ENCODE results near the gene OR2T35. TPM values are rescaled to one million over a fixed set of nuclear protein-coding genes. Genes with fewer than 3 reads are reported as not detected.
"Not testable (repeated sequence)": the region's sequence is repeated elsewhere in the genome, so short reads cannot be mapped to it uniquely, and the experiment has no call there.

OR2T35 gene
- total RNA-seq (not detected), polyA plus RNA-seq (not detected)

GRCh38 chr1:248645178-248645577, at the start of gene OR2T35:
TSS of gene OR2T35 (minus strand) at chr1:248645278. CDS start at chr1:248639258, 6,020 bp downstream.
- H3K36me3 Mint-ChIP-seq; H3K9me3 Mint-ChIP-seq; H3K4me1 ChIP-seq (ENCODE audit: control insufficient read depth, insufficient read depth, low read length, poor library complexity, severe bottlenecking); H3K4me3 ChIP-seq (ENCODE audit: low read depth, low read length); H3K9me3 ChIP-seq (ENCODE audit: control insufficient read depth in 2 of 2, low read length in 2 of 2); H3K27me3 ChIP-seq (ENCODE audit: control insufficient read depth, insufficient read depth, low read length); H3K4me1 Mint-ChIP-seq; ATAC-seq (ENCODE audit: low read depth in 2 of 2); H3K27me3 Mint-ChIP-seq; H3K4me3 Mint-ChIP-seq; H3K27ac Mint-ChIP-seq; H3K27ac ChIP-seq (ENCODE audit: insufficient read depth, low read length, poor library complexity, severe bottlenecking); DNase-seq; H3K36me3 ChIP-seq (ENCODE audit: control insufficient read depth, insufficient read depth, low read length): not testable (repeated sequence)

- no peak for DNase-seq
- Mint-ChIP-seq H3K36me3 (no peaks in the 10 kb centered on the region), H3K9me3 (peaks cover 0 to 11% (median 0%) of the 10 kb centered on the region in 7 donors)
Measured at GRCh38 chr1:248691567-248692155, 46.6 kb upstream of the OR2T35 start.

GRCh38 chr1:248688527-248689298, 43.6 kb upstream of the OR2T35 start:
- H3K27ac ChIP-seq (ENCODE audit: insufficient read depth, low read length, poor library complexity, severe bottlenecking) = no peak overlapping the region
- H3K36me3 Mint-ChIP-seq = no peaks in the 10 kb centered on the region
- no peaks in the 10 kb centered on the region for H3K9me3 ChIP-seq (ENCODE audit: control insufficient read depth in 2 of 2, low read length in 2 of 2)
- H3K27me3 Mint-ChIP-seq = peaks cover 4% of the 10 kb centered on the region
- H3K4me1 ChIP-seq (ENCODE audit: control insufficient read depth, insufficient read depth, low read length, poor library complexity, severe bottlenecking) = no peaks in the 10 kb centered on the region
- no peaks in the 10 kb centered on the region for H3K27me3 ChIP-seq (ENCODE audit: control insufficient read depth, insufficient read depth, low read length)
- DNase-seq (no peak), ATAC-seq (ENCODE audit: low read depth in 2 of 2) (no peak)
- no peaks in the 10 kb centered on the region for H3K36me3 ChIP-seq (ENCODE audit: control insufficient read depth, insufficient read depth, low read length)
- no peak overlapping the region for H3K4me3 ChIP-seq (ENCODE audit: low read depth, low read length)
- no peak overlapping the region for H3K4me3 Mint-ChIP-seq
- peaks cover 0 to 11% (median 0%) of the 10 kb centered on the region in 7 donors for H3K9me3 Mint-ChIP-seq
- H3K4me1 Mint-ChIP-seq = peaks cover 0 to 4% (median 1%) of the 10 kb centered on the region in 4 donors
- no peak overlapping the region for H3K27ac Mint-ChIP-seq

More at GRCh38 chr1:248691567-248692155, 46.6 kb upstream of the OR2T35 start:
- no peak overlapping the region for H3K27ac ChIP-seq (ENCODE audit: insufficient read depth, low read length, poor library complexity, severe bottlenecking)
- Mint-ChIP-seq H3K4me1 (peaks cover 0 to 3% (median 1%) of the 10 kb centered on the region in 4 donors), H3K4me3 (no peak overlapping the region), H3K27me3 (peaks cover 4% of the 10 kb centered on the region), H3K27ac (no peak overlapping the region)
- no peak overlapping the region for H3K4me3 ChIP-seq (ENCODE audit: low read depth, low read length)
- no peaks in the 10 kb centered on the region for H3K36me3 ChIP-seq (ENCODE audit: control insufficient read depth, insufficient read depth, low read length)
- H3K9me3 ChIP-seq (ENCODE audit: control insufficient read depth in 2 of 2, low read length in 2 of 2) = no peaks in the 10 kb centered on the region
- H3K4me1 ChIP-seq (ENCODE audit: control insufficient read depth, insufficient read depth, low read length, poor library complexity, severe bottlenecking) = no peaks in the 10 kb centered on the region
- no peak for ATAC-seq (ENCODE audit: low read depth in 2 of 2)
- H3K27me3 ChIP-seq (ENCODE audit: control insufficient read depth, insufficient read depth, low read length) = no peaks in the 10 kb centered on the region

GRCh38 chr1:248686815-248687214, 41.7 kb upstream of the OR2T35 start:
- no peaks in the 10 kb centered on the region for H3K36me3 Mint-ChIP-seq
- H3K9me3 Mint-ChIP-seq = peaks cover 0 to 8% (median 0%) of the 10 kb centered on the region in 7 donors
- Histone ChIP-seq H3K9me3 (ENCODE audit: control insufficient read depth in 2 of 2, low read length in 2 of 2) (no peaks in the 10 kb centered on the region), H3K27me3 (ENCODE audit: control insufficient read depth, insufficient read depth, low read length) (no peaks in the 10 kb centered on the region), H3K4me3 (ENCODE audit: low read depth, low read length) (no peak overlapping the region), H3K36me3 (ENCODE audit: control insufficient read depth, insufficient read depth, low read length) (no peaks in the 10 kb centered on the region), H3K4me1 (ENCODE audit: control insufficient read depth, insufficient read depth, low read length, poor library complexity, severe bottlenecking) (no peaks in the 10 kb centered on the region), H3K27ac (ENCODE audit: insufficient read depth, low read length, poor library complexity, severe bottlenecking) (no peak overlapping the region)
- H3K27ac Mint-ChIP-seq = no peak overlapping the region
- H3K4me3 Mint-ChIP-seq = no peak overlapping the region
- DNase-seq = peak in 1 of 3 donors; percentile 34
- peaks cover 4% of the 10 kb centered on the region for H3K27me3 Mint-ChIP-seq
- ATAC-seq (ENCODE audit: low read depth in 2 of 2) = peak in 1 of 2 donors; percentile 34
- peaks cover 0 to 4% (median 1%) of the 10 kb centered on the region in 4 donors for H3K4me1 Mint-ChIP-seq

- no peak overlapping the region for H3K27ac ChIP-seq (ENCODE audit: insufficient read depth, low read length, poor library complexity, severe bottlenecking)
- DNase-seq (no peak), ATAC-seq (ENCODE audit: low read depth in 2 of 2) (no peak)
- no peaks in the 10 kb centered on the region for H3K27me3 ChIP-seq (ENCODE audit: control insufficient read depth, insufficient read depth, low read length)
- H3K4me1 ChIP-seq (ENCODE audit: control insufficient read depth, insufficient read depth, low read length, poor library complexity, severe bottlenecking) = no peaks in the 10 kb centered on the region
- Mint-ChIP-seq H3K27me3 (no peaks in the 10 kb centered on the region), H3K27ac (no peak overlapping the region), H3K36me3 (no peaks in the 10 kb centered on the region), H3K9me3 (peaks cover 0 to 1% (median 0%) of the 10 kb centered on the region in 7 donors), H3K4me1 (peaks cover 0 to under 1% (median 0%) of the 10 kb centered on the region in 4 donors), H3K4me3 (no peak overlapping the region)
- H3K36me3 ChIP-seq (ENCODE audit: control insufficient read depth, insufficient read depth, low read length) = no peaks in the 10 kb centered on the region
- H3K9me3 ChIP-seq (ENCODE audit: control insufficient read depth in 2 of 2, low read length in 2 of 2) = no peaks in the 10 kb centered on the region
- H3K4me3 ChIP-seq (ENCODE audit: low read depth, low read length) = no peak overlapping the region
Measured at GRCh38 chr1:248681651-248682050, 36.6 kb upstream of the OR2T35 start.

DNA sequence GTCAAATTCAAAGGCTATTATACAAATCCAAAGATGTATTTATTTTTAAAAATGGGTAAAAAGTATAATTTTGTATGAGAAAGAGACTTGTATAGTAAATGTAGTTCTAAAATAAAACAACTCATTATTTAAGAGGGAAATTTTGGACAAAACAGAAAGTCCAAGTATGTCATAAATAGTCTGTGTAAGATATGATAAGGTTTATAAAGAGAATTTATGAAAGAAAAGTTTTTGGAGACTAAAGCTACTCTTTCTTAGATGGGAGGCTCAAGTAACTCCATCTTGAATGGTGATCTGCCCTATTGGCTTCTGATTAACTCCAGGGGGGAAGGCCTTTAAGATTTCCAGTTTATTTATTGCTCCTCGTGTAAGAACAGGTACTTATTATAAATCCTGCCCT, 24.9 kb upstream of the OR2T35 start:
- H3K27me3 ChIP-seq (ENCODE audit: control insufficient read depth, insufficient read depth, low read length) = no peaks in the 10 kb centered on the region
- H3K4me3 Mint-ChIP-seq = no peak overlapping the region
- peaks cover 8 to 9% of the 10 kb centered on the region in 2 experiments for H3K9me3 ChIP-seq (ENCODE audit: control insufficient read depth in 2 of 2, low read length in 2 of 2)
- no peak overlapping the region for H3K27ac ChIP-seq (ENCODE audit: insufficient read depth, low read length, poor library complexity, severe bottlenecking)
- no peaks in the 10 kb centered on the region for H3K27me3 Mint-ChIP-seq
- ATAC-seq (ENCODE audit: low read depth in 2 of 2) = no peak
- no peak overlapping the region for H3K4me3 ChIP-seq (ENCODE audit: low read depth, low read length)
- peaks cover 0 to 7% (median 3%) of the 10 kb centered on the region in 7 donors for H3K9me3 Mint-ChIP-seq
- H3K36me3 ChIP-seq (ENCODE audit: control insufficient read depth, insufficient read depth, low read length) = no peaks in the 10 kb centered on the region
- no peak overlapping the region for H3K27ac Mint-ChIP-seq
- no peaks in the 10 kb centered on the region for H3K4me1 Mint-ChIP-seq
- H3K4me1 ChIP-seq (ENCODE audit: control insufficient read depth, insufficient read depth, low read length, poor library complexity, severe bottlenecking) = no peaks in the 10 kb centered on the region
- H3K36me3 Mint-ChIP-seq = no peaks in the 10 kb centered on the region
- no peak for DNase-seq

- ATAC-seq (ENCODE audit: low read depth in 2 of 2) = peak in 1 of 2 donors; percentile 48
- not testable (repeated sequence) for H3K36me3 ChIP-seq (ENCODE audit: control insufficient read depth, insufficient read depth, low read length); H3K27ac ChIP-seq (ENCODE audit: insufficient read depth, low read length, poor library complexity, severe bottlenecking); H3K4me3 ChIP-seq (ENCODE audit: low read depth, low read length); DNase-seq; H3K9me3 Mint-ChIP-seq; H3K4me1 Mint-ChIP-seq; H3K27me3 ChIP-seq (ENCODE audit: control insufficient read depth, insufficient read depth, low read length); H3K36me3 Mint-ChIP-seq; H3K27ac Mint-ChIP-seq; H3K9me3 ChIP-seq (ENCODE audit: control insufficient read depth in 2 of 2, low read length in 2 of 2); H3K27me3 Mint-ChIP-seq; H3K4me3 Mint-ChIP-seq; H3K4me1 ChIP-seq (ENCODE audit: control insufficient read depth, insufficient read depth, low read length, poor library complexity, severe bottlenecking)
Measured at GRCh38 chr1:248663453-248664328, 18.6 kb upstream of the OR2T35 start.

Measured in CD4-positive, CD25-positive, alpha-beta regulatory T cell (primary cell).